Measurements from ENCODE around the gene TEKT1.
"Not testable (repeated sequence)": the region's sequence is repeated elsewhere in the genome, so short reads cannot be mapped to it uniquely, and the experiment has no call there.

TEKT1 gene

GRCh38 chr17:6831661-6832263, at the start of gene TEKT1:
TEKT1 (minus strand) TSS chr17:6831729; CDS start chr17:6830376, 1,353 bp downstream.
- DNase-seq: peak; percentile 86

DNA sequence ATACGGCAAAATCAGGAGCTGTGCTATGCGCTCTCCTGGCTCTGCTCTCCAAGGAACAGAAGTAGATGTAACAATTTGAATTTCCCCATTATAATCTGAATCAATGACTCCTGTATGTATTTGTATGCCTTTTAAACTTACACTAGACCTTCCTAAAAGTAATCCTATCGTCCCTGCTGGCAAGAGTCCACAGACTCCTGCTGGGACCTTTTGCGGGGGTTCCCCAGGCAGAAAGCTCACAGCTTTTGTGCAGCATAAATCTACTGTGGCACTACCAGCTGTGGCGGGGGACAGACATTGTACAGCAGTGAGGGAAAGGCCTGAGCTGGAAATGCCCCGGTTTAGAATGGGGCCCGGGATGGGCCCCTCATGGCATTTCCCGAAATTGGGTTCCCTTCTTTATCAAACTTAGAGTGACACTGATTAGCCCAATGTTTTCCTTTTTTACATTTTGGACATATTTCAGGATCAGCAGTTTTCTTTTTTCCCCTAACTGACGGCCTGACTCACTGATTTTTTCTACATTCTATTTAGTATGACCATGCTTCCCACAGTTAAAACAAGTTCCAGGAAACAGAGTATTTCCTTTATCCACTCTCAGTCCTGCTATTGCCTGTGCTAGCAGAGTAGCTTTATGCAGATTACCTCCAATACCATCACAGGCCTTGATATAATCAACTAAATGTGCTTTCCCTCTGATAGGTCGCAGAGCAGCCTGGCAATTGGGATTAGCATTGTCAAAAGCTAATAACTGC, 47.9 kb upstream of the TEKT1 start:
- DNase-seq: not testable (repeated sequence)

GRCh38 chr17:6875276-6875675, 43.7 kb upstream of the TEKT1 start:
- DNase-seq: not testable (repeated sequence)

DNA sequence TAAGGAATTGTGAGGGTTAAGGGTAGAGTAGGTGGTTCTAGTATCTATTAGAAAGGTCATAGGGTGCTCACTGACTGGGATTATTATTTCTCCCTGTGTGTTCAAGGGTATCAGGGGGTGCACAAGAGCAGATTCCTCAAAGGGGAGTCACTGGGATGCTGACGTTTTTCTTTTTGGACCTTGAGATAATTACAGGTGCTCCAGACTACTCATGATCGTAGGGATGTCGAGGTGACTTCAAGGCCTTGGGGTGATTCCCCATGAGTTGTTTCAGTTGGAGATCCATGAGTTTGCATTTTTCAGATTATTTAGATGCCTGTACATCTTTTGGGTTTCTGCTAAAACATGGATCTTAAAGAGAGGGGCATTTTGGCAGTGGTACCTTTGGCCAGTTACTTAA, 41.4 kb upstream of the TEKT1 start:
- no peak for DNase-seq

GRCh38 chr17:6870841-6871240, 39.3 kb upstream of the TEKT1 start:
- DNase-seq: no peak

DNA sequence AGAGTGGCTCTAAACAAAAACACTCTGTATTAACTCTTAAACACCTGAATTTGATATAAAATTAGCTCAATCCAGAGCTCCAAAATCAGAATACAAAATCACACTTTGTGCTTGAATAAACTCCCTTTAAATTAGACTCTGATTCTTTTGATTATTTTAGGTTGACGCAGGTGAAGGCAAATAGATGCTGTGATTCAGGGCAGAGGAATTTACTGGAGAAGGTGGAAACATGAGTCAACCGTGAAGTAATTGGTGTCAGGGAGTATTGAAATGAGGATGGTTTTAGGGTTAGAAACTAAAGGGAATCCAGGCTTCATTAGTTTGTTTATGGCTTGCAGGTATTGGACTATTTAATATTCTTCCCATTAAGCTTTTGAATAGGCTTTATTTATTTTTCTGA, 37.1 kb upstream of the TEKT1 start:
- DNase-seq: no peak

- DNase-seq: no peak
These were observed 36.3 kb upstream of the TEKT1 start for GRCh38 chr17:6867849-6868248.

GRCh38 chr17:6862825-6863224, 31.3 kb upstream of the TEKT1 start:
- DNase-seq: no peak

DNA sequence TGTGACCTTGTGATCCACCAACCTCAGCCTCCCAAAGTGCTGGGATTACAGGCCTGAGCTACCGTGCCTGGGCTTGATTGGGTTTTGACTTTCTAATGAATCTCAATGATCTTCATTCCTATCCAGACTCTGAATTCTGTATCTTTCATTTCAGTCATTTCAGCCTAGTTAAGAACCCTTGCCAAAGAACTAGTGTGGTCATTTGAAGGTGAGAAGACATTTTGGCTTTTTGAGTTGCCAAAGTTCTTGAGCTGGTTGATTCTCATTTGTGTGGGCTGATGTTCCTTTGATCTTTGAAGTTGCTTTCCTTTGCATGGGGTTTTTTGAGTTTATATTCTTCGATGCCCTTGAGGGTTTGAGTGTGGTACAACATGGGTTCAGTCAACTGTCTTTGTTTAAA, 30.6 kb upstream of the TEKT1 start:
- DNase-seq: no peak

DNA sequence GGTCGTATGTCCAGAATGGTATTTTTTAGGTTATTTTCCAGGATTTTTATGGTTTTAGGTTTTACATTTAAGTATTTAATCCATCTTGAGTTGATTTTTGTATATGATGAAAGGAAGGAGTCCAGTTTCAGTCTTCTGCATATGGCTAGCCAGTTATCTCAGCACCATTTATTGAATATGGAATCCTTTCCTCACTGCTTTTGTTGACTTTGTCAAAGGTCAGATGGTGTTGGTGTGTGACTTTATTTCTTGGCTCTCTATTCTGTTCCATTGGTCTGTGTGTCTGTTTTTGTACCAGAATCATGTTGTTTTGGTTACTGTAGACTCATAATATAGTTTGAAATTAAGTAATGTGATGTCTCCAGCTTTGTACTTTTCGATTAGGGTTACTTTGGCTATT, 26.4 kb upstream of the TEKT1 start:
- no peak for DNase-seq

GRCh38 chr17:6857336-6857735, 25.8 kb upstream of the TEKT1 start:
- DNase-seq: no peak

GRCh38 chr17:6856051-6856450, 24.5 kb upstream of the TEKT1 start:
- no peak for DNase-seq

GRCh38 chr17:6853764-6854442, 22.4 kb upstream of the TEKT1 start:
- no peak for DNase-seq

DNA sequence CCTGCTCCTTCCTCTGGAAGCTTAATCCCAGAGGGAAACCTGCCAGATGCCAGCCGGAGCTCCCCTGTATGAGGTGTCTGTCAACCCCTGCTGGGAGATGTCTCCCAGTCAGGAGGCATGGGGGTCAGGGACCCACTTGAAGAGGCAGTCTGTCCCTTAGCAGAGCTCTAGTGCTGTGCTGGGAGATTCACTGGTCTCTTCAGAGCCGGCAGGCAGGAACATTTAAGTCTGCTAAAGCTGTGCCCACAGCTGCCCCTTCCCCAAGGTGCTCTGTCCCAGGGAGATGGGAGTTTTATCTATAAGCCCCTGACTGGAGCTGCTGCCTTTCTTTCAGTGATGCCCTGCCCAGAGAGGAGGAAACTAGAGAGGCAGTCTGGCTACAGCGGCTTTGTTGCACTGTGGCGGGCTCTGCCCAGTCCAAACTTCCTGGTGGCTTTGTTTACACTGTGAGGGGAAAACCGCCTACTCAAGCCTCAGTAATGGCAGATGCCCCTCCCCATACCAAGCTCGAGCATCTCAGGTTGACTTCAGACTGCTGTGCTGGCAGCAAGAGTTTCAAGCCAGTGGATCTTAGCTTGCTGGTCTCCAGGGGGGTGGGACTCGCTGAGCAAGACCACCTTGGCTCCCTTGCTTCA, 17.1 kb upstream of the TEKT1 start:
- not testable (repeated sequence) for DNase-seq

GRCh38 chr17:6846138-6846537, 14.6 kb upstream of the TEKT1 start:
- DNase-seq: not testable (repeated sequence)

- not testable (repeated sequence) for DNase-seq
These were observed 12.9 kb upstream of the TEKT1 start for GRCh38 chr17:6844406-6844805.

- DNase-seq: no peak
These were observed 11.8 kb upstream of the TEKT1 start for GRCh38 chr17:6843241-6843880.

DNA sequence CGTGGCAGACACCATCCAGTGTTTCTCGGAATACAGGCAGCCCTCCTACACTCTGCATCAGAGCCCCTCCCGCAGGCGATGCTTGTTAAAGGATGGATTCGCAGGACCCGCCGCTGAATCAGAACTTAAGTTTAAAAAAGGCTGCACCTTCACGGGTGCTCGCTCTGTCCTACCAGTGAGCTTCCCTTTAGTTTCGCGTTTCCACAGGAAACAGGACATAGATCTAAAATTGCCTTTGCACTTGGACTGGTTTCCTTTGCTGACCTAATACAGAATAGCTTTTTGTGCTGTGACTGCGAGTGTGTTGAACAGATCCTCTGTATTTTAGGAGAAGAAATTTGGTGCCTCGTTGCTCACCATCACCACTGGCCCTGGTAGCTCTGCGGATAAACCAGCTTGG, 10.2 kb upstream of the TEKT1 start:
- DNase-seq: not testable (repeated sequence)

GRCh38 chr17:6830383-6830986, 1.0 kb downstream of the TEKT1 start:
- DNase-seq: no peak

DNA sequence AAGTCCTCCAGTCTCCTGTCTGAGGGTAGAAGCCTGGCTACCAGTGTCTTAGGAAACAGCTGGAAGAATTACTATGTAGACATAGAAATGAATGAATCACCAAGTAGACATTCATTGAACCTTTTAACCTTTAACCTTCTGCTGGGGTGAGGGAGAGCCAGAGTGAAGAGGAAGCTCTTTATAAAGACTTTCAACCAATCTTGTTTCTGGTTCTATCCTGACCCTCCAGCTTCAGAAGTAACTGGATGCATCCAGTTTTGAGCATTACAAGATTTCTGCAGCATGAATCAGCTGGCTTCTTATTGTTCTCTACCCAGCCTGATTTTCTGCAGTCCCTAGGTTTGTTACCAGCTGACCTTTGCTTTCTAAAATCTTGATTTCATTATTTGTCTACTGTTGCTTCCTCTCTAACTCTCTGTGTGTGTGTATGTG, 8.5 kb downstream of the TEKT1 start:
- no peak for DNase-seq

- DNase-seq: no peak
These were observed 12.6 kb downstream of the TEKT1 start for GRCh38 chr17:6818938-6819337.

DNA sequence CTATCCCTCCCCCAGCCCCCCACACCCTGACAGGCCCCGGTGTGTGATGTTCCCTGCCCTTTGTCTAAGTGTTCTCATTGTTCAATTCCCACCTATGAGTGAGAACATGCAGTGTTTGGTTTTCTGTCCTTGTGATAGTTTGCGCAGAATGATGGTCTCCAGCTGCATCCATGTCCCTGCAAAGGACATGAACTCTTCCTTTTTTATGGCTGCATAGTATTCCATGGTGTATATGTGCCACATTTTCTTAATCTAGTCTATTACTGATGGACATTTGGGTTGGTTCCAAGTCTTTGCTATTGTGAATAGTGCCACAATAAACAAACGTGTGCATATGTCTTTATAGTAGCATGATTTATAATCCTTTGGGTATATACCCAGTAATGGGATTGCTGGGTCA, 15.2 kb downstream of the TEKT1 start:
- not testable (repeated sequence) for DNase-seq

- no peak for DNase-seq
These were observed 15.8 kb downstream of the TEKT1 start for GRCh38 chr17:6815775-6816174.
